Mesendoderm (in vitro differentiated cells): ENCODE results near the gene KCNAB1.

Source experiments
- DNase-seq: peaks from one replicate; pipeline ENCODE4 v3.0.0; 2013
- H2AK5ac ChIP-seq: 2 replicates; pipeline ENCODE4 v1.6.1; 2013; ENCODE audit warnings: low read length, inconsistent platforms
- H2BK120ac ChIP-seq: 2 replicates; pipeline ENCODE4 v1.6.1; 2013; ENCODE audit warnings: low read depth, mild to moderate bottlenecking, low read length, moderate library complexity, mixed read lengths
- H2BK15ac ChIP-seq: replicated peaks from 2 replicates; pipeline ENCODE4 v1.6.1; 2013; ENCODE audit warnings: low read depth, mild to moderate bottlenecking, moderate library complexity
- H2BK5ac ChIP-seq: 2 replicates; pipeline ENCODE4 v1.6.1; 2013; ENCODE audit warnings: low read length, inconsistent platforms
- H3K18ac ChIP-seq: 2 replicates; pipeline ENCODE4 v1.6.1; 2013; ENCODE audit warnings: mild to moderate bottlenecking, low read length, mixed read lengths
- H3K23ac ChIP-seq: one replicate; pipeline ENCODE4 v1.6.1; 2013; ENCODE audit warnings: low read length
- H3K27ac ChIP-seq: 2 replicates; pipeline ENCODE4 v1.5.1; 2013; ENCODE audit warnings: low read depth, mild to moderate bottlenecking, inconsistent platforms, low read length, moderate library complexity
- H3K27me3 ChIP-seq: 2 replicates; pipeline ENCODE4 v1.6.1; 2013; ENCODE audit warnings: low read length, control low read depth, mild to moderate bottlenecking, inconsistent platforms; ENCODE audit not compliant: insufficient read depth, poor library complexity
- H3K36me3 ChIP-seq: 2 replicates; pipeline ENCODE4 v1.6.1; 2013; ENCODE audit warnings: low read length, inconsistent platforms; ENCODE audit not compliant: control insufficient read depth, insufficient read depth
- H3K4ac ChIP-seq: one replicate; pipeline ENCODE4 v1.6.1; 2013; ENCODE audit warnings: low read depth, mild to moderate bottlenecking, low read length, moderate library complexity
- H3K4me1 ChIP-seq: 2 replicates; pipeline ENCODE4 v1.6.1; 2013; ENCODE audit warnings: low read depth, low read length, inconsistent platforms; ENCODE audit not compliant: control insufficient read depth
- H3K4me2 ChIP-seq: 2 replicates; pipeline ENCODE4 v1.6.1; 2013; ENCODE audit warnings: low read length
- H3K4me3 ChIP-seq: 2 replicates; pipeline ENCODE4 v1.5.1; 2013; ENCODE audit warnings: mild to moderate bottlenecking, low read length
- H3K56ac ChIP-seq: one replicate; pipeline ENCODE4 v1.6.1; 2013; ENCODE audit warnings: low read length
- H3K79me1 ChIP-seq: 2 replicates; pipeline ENCODE4 v1.6.1; 2013; ENCODE audit warnings: low read length, inconsistent platforms
- H3K79me2 ChIP-seq: 2 replicates; pipeline ENCODE4 v1.6.1; 2013; ENCODE audit warnings: mild to moderate bottlenecking, low read length; ENCODE audit not compliant: control insufficient read depth, insufficient read depth
- H3K9ac ChIP-seq: 2 replicates; pipeline ENCODE4 v1.6.1; 2013; ENCODE audit warnings: low read length, inconsistent platforms
- H4K5ac ChIP-seq: one replicate; pipeline ENCODE4 v1.6.1; 2013; ENCODE audit warnings: low read length
- H4K8ac ChIP-seq: one replicate; pipeline ENCODE4 v1.6.1; 2013; ENCODE audit warnings: low read depth, mild to moderate bottlenecking, control low read depth, low read length, moderate library complexity
- WGBS: extraction: QIAGEN DNeasy Blood & Tissue Kit; methylation state at CpG from one replicate; pipeline ENCODE4 v1.1.7; 2013; ENCODE audit warnings: low lambda C conversion rate, missing lambda C conversion rate; ENCODE audit not compliant: insufficient coverage; ENCODE audit errors: extremely low coverage; 5-methylcytosine and 5-hydroxymethylcytosine counted together

The KCNAB1 gene

GRCh38 chr3:156495816-156496215, 375.4 kb downstream of the KCNAB1 start:
- H3K23ac ChIP-seq = no peak overlapping the region
- no peak overlapping the region for H3K9ac ChIP-seq
- H3K27ac ChIP-seq = no peak overlapping the region
- H3K79me2 ChIP-seq = no peaks in the 10 kb centered on the region
- no peak overlapping the region for H3K4me3 ChIP-seq
- H2AK5ac ChIP-seq = no peak overlapping the region
- no peak overlapping the region for H4K5ac ChIP-seq
- no peak for DNase-seq
- H2BK5ac ChIP-seq = no peak overlapping the region
- H4K8ac ChIP-seq = no peak overlapping the region
- H3K56ac ChIP-seq = no peak overlapping the region
- H3K36me3 ChIP-seq = no peaks in the 10 kb centered on the region
- no peak overlapping the region for H3K4ac ChIP-seq
- no peaks in the 10 kb centered on the region for H3K79me1 ChIP-seq
- no peaks in the 10 kb centered on the region for H3K27me3 ChIP-seq
- H2BK120ac ChIP-seq = no peak overlapping the region
- no CpG with 5 or more reads among the region's 1 CpG for WGBS
- H2BK15ac ChIP-seq = no peak overlapping the region
- H3K4me2 ChIP-seq = no peak overlapping the region
- H3K4me1 ChIP-seq = no peaks in the 10 kb centered on the region
- no peak overlapping the region for H3K18ac ChIP-seq

GRCh38 chr3:156497326-156497725, 376.9 kb downstream of the KCNAB1 start:
- WGBS = no CpG with 5 or more reads among the region's 1 CpG
- Histone ChIP-seq H2BK120ac (no peak overlapping the region), H3K27me3 (no peaks in the 10 kb centered on the region), H3K79me1 (no peaks in the 10 kb centered on the region), H3K23ac (no peak overlapping the region), H3K56ac (no peak overlapping the region), H4K8ac (no peak overlapping the region), H3K36me3 (no peaks in the 10 kb centered on the region), H3K4me1 (no peaks in the 10 kb centered on the region), H3K79me2 (no peaks in the 10 kb centered on the region), H4K5ac (no peak overlapping the region), H2BK5ac (no peak overlapping the region), H3K27ac (no peak overlapping the region), H3K4me3 (no peak overlapping the region), H2BK15ac (no peak overlapping the region), H3K4ac (no peak overlapping the region), H2AK5ac (no peak overlapping the region), H3K18ac (no peak overlapping the region), H3K9ac (no peak overlapping the region), H3K4me2 (no peak overlapping the region)
- no peak for DNase-seq

- H3K4me3 ChIP-seq = no peak overlapping the region
- no peak overlapping the region for H3K4ac ChIP-seq
- H2BK15ac ChIP-seq = no peak overlapping the region
- no peak overlapping the region for H4K5ac ChIP-seq
- no peaks in the 10 kb centered on the region for H3K4me1 ChIP-seq
- no peak overlapping the region for H2BK5ac ChIP-seq
- no CpG with 5 or more reads among the region's 5 CpGs for WGBS
- H2AK5ac ChIP-seq = no peak overlapping the region
- no peaks in the 10 kb centered on the region for H3K79me1 ChIP-seq
- H3K36me3 ChIP-seq = no peaks in the 10 kb centered on the region
- no peak overlapping the region for H3K9ac ChIP-seq
- H3K27me3 ChIP-seq = no peaks in the 10 kb centered on the region
- H3K56ac ChIP-seq = no peak overlapping the region
- H2BK120ac ChIP-seq = no peak overlapping the region
- no peak overlapping the region for H3K23ac ChIP-seq
- H3K18ac ChIP-seq = no peak overlapping the region
- H4K8ac ChIP-seq = no peak overlapping the region
- no peak overlapping the region for H3K27ac ChIP-seq
- no peaks in the 10 kb centered on the region for H3K79me2 ChIP-seq
- no peak for DNase-seq
- H3K4me2 ChIP-seq = no peak overlapping the region
Measured at GRCh38 chr3:156498307-156498706, 377.9 kb downstream of the KCNAB1 start.

GRCh38 chr3:156507285-156507684, 386.9 kb downstream of the KCNAB1 start:
- Histone ChIP-seq H3K4me2 (no peak overlapping the region), H3K18ac (no peak overlapping the region), H3K56ac (no peak overlapping the region), H2BK15ac (no peak overlapping the region), H3K27ac (no peak overlapping the region), H3K4me3 (no peak overlapping the region), H3K27me3 (no peaks in the 10 kb centered on the region), H3K4me1 (no peaks in the 10 kb centered on the region), H3K4ac (no peak overlapping the region), H3K79me1 (no peaks in the 10 kb centered on the region), H3K23ac (no peak overlapping the region), H2BK120ac (no peak overlapping the region), H2BK5ac (no peak overlapping the region), H4K5ac (no peak overlapping the region), H3K9ac (no peak overlapping the region), H4K8ac (no peak overlapping the region), H2AK5ac (no peak overlapping the region), H3K36me3 (no peaks in the 10 kb centered on the region), H3K79me2 (no peaks in the 10 kb centered on the region)
- no peak for DNase-seq

GRCh38 chr3:156509189-156510174, 389.1 kb downstream of the KCNAB1 start:
- Histone ChIP-seq H3K23ac (no peak overlapping the region), H3K4me3 (no peak overlapping the region), H3K18ac (no peak overlapping the region), H3K27me3 (no peaks in the 10 kb centered on the region), H4K8ac (no peak overlapping the region), H4K5ac (no peak overlapping the region), H2BK15ac (no peak overlapping the region), H2BK120ac (no peak overlapping the region), H3K4ac (no peak overlapping the region), H3K79me1 (no peaks in the 10 kb centered on the region), H3K9ac (no peak overlapping the region), H3K4me2 (no peak overlapping the region), H3K56ac (no peak overlapping the region), H2BK5ac (no peak overlapping the region), H2AK5ac (no peak overlapping the region), H3K36me3 (no peaks in the 10 kb centered on the region), H3K79me2 (no peaks in the 10 kb centered on the region), H3K27ac (no peak overlapping the region), H3K4me1 (no peaks in the 10 kb centered on the region)
- peak; percentile 59 for DNase-seq
- no CpG with 5 or more reads among the region's 5 CpGs for WGBS
